Prostate gland (tissue), 2 donors: Measurements from ENCODE around the gene PPIG.

Source experiments
- CTCF ChIP-seq, 4 experiments: fragments of 200-600 bp in 2 of 4; fragments of 450-650 bp in 2 of 4; sonication (generic) in 2 of 4; IDR thresholded peaks; 1 replicate in 3 of 4; 2 replicates in 1 of 4; pipeline ENCODE4 v1.5.1; 2016 to 2019; ENCODE audit warnings: antibody characterized with exemption in 4 of 4, mild to moderate bottlenecking in 2 of 4, moderate library complexity in 2 of 4
- POLR2AphosphoS5 ChIP-seq: sonication (generic); formaldehyde crosslinking; IDR thresholded peaks from one replicate; pipeline ENCODE4 v1.6.1; 2017; ENCODE audit warnings: antibody characterized with exemption

- no peak for TF ChIP-seq CTCF (IDR thresholded peaks at IDR 0.05)
- no peak for TF ChIP-seq POLR2AphosphoS5
Measured at GRCh38 chr2:169598982-169599381, 14.8 kb downstream of the PPIG start.
